ENCODE data around the gene PRKACA. TPM values are rescaled to one million over a fixed set of nuclear protein-coding genes. Genes with fewer than 3 reads are reported as not detected.

PRKACA gene
- total RNA-seq, 3 donors from 2014 or later = 45.0 to 46.1 (median 45.3) TPM

- Mint-ChIP-seq H3K36me3 (ENCODE audit: insufficient read depth) (peaks cover 17% of the 10 kb centered on the region), H3K27me3 (ENCODE audit: low read depth) (no peaks in the 10 kb centered on the region), H3K4me1 (ENCODE audit: low read depth) (no peaks in the 10 kb centered on the region), H3K4me3 (no peak overlapping the region), H3K9me3 (no peaks in the 10 kb centered on the region)
- ATAC-seq (no peak), DNase-seq (no peak)
Measured at GRCh38 chr19:14101003-14101545, 16.5 kb downstream of the PRKACA start.

- Mint-ChIP-seq H3K4me3 (no peak overlapping the region), H3K36me3 (ENCODE audit: insufficient read depth) (peaks cover 12% of the 10 kb centered on the region), H3K4me1 (ENCODE audit: low read depth) (no peaks in the 10 kb centered on the region), H3K27me3 (ENCODE audit: low read depth) (no peaks in the 10 kb centered on the region), H3K9me3 (peaks cover 7% of the 10 kb centered on the region)
- no peak for DNase-seq
- no peak for ATAC-seq
Measured at GRCh38 chr19:14097532-14098151, 19.9 kb downstream of the PRKACA start.

GRCh38 chr19:14096272-14096992 lies 21.1 kb downstream of the PRKACA start:
- H3K27me3 Mint-ChIP-seq (ENCODE audit: low read depth) = no peaks in the 10 kb centered on the region
- H3K36me3 Mint-ChIP-seq (ENCODE audit: insufficient read depth) = peaks cover 12% of the 10 kb centered on the region
- H3K9me3 Mint-ChIP-seq = peaks cover 7% of the 10 kb centered on the region
- H3K4me1 Mint-ChIP-seq (ENCODE audit: low read depth) = peaks cover 7% of the 10 kb centered on the region
- ATAC-seq (no peak), DNase-seq (no peak)
- H3K4me3 Mint-ChIP-seq = no peak overlapping the region

GRCh38 chr19:14094854-14095253 lies 22.7 kb downstream of the PRKACA start:
- H3K36me3 Mint-ChIP-seq (ENCODE audit: insufficient read depth) = peaks cover 8% of the 10 kb centered on the region
- peaks cover 9% of the 10 kb centered on the region for H3K4me1 Mint-ChIP-seq (ENCODE audit: low read depth)
- DNase-seq (no peak), ATAC-seq (no peak)
- peaks cover 7% of the 10 kb centered on the region for H3K9me3 Mint-ChIP-seq
- H3K4me3 Mint-ChIP-seq = no peak overlapping the region
- H3K27me3 Mint-ChIP-seq (ENCODE audit: low read depth) = no peaks in the 10 kb centered on the region

- peaks cover 13% of the 10 kb centered on the region for H3K4me1 Mint-ChIP-seq (ENCODE audit: low read depth)
- H3K9me3 Mint-ChIP-seq = peaks cover 7% of the 10 kb centered on the region
- ATAC-seq (no peak), DNase-seq (no peak)
- no peak overlapping the region for H3K4me3 Mint-ChIP-seq
- peaks cover 12% of the 10 kb centered on the region for H3K36me3 Mint-ChIP-seq (ENCODE audit: insufficient read depth)
- no peaks in the 10 kb centered on the region for H3K27me3 Mint-ChIP-seq (ENCODE audit: low read depth)
Measured at GRCh38 chr19:14093117-14093823, 24.3 kb downstream of the PRKACA start.

- peaks cover 13% of the 10 kb centered on the region for H3K4me1 Mint-ChIP-seq (ENCODE audit: low read depth)
- peak overlapping the region; percentile 97 for H3K4me3 Mint-ChIP-seq
- no peak for DNase-seq
- H3K27me3 Mint-ChIP-seq (ENCODE audit: low read depth) = no peaks in the 10 kb centered on the region
- peaks cover 7% of the 10 kb centered on the region for H3K9me3 Mint-ChIP-seq
- peaks cover 12% of the 10 kb centered on the region for H3K36me3 Mint-ChIP-seq (ENCODE audit: insufficient read depth)
- ATAC-seq = peak; percentile 2 to 3
Measured at GRCh38 chr19:14091813-14092462, 25.6 kb downstream of the PRKACA start.

- no peaks in the 10 kb centered on the region for H3K27me3 Mint-ChIP-seq (ENCODE audit: low read depth)
- H3K9me3 Mint-ChIP-seq = peaks cover 7% of the 10 kb centered on the region
Measured at GRCh38 chr19:14091081-14091812, 26.3 kb downstream of the PRKACA start.

GRCh38 chr19:14090509-14091080 lies 27.0 kb downstream of the PRKACA start, which contains the start of gene SAMD1:
Gene SAMD1 (minus strand): TSS chr19:14090751.
- Mint-ChIP-seq H3K36me3 (ENCODE audit: insufficient read depth) (peaks cover 8% of the 10 kb centered on the region), H3K9me3 (peaks cover 7% of the 10 kb centered on the region), H3K27me3 (ENCODE audit: low read depth) (no peaks in the 10 kb centered on the region), H3K4me1 (ENCODE audit: low read depth) (peaks cover 13% of the 10 kb centered on the region), H3K4me3 (peak within 1 kb of the TSS; percentile 97)
- ATAC-seq = peak; percentile 65 to 68
- DNase-seq = peak; percentile 85

More at GRCh38 chr19:14091081-14091812, 26.3 kb downstream of the PRKACA start:
- ATAC-seq (peak; percentile 76 to 77), DNase-seq (peak; percentile 55)
- Mint-ChIP-seq H3K4me3 (peak overlapping the region; percentile 97), H3K4me1 (ENCODE audit: low read depth) (peaks cover 13% of the 10 kb centered on the region), H3K36me3 (ENCODE audit: insufficient read depth) (peaks cover 8% of the 10 kb centered on the region)

- H3K4me3 Mint-ChIP-seq = peak overlapping the region; percentile 83
- H3K4me1 Mint-ChIP-seq (ENCODE audit: low read depth) = peaks cover 13% of the 10 kb centered on the region
- ATAC-seq = peak; percentile 19 to 23
- H3K27me3 Mint-ChIP-seq (ENCODE audit: low read depth) = no peaks in the 10 kb centered on the region
- peak; percentile 40 for DNase-seq
- peaks cover 8% of the 10 kb centered on the region for H3K36me3 Mint-ChIP-seq (ENCODE audit: insufficient read depth)
- peaks cover 7% of the 10 kb centered on the region for H3K9me3 Mint-ChIP-seq
Measured at GRCh38 chr19:14089662-14090508, 27.7 kb downstream of the PRKACA start.

- H3K4me1 Mint-ChIP-seq (ENCODE audit: low read depth) = peaks cover 13% of the 10 kb centered on the region
- no peaks in the 10 kb centered on the region for H3K27me3 Mint-ChIP-seq (ENCODE audit: low read depth)
- ATAC-seq = no peak
- peaks cover 7% of the 10 kb centered on the region for H3K9me3 Mint-ChIP-seq
- peaks cover 8% of the 10 kb centered on the region for H3K36me3 Mint-ChIP-seq (ENCODE audit: insufficient read depth)
- peak; percentile 15 for DNase-seq
- H3K4me3 Mint-ChIP-seq = peak overlapping the region; percentile 83
Measured at GRCh38 chr19:14089412-14089661, 28.2 kb downstream of the PRKACA start.

GRCh38 chr19:14088634-14089411 lies 28.7 kb downstream of the PRKACA start:
- peaks cover 8% of the 10 kb centered on the region for H3K36me3 Mint-ChIP-seq (ENCODE audit: insufficient read depth)
- DNase-seq (no peak), ATAC-seq (no peak)
- H3K4me3 Mint-ChIP-seq = peak overlapping the region; percentile 83
- peaks cover 13% of the 10 kb centered on the region for H3K4me1 Mint-ChIP-seq (ENCODE audit: low read depth)
- H3K9me3 Mint-ChIP-seq = peaks cover 7% of the 10 kb centered on the region
- H3K27me3 Mint-ChIP-seq (ENCODE audit: low read depth) = no peaks in the 10 kb centered on the region

- Mint-ChIP-seq H3K36me3 (ENCODE audit: insufficient read depth) (peaks cover 8% of the 10 kb centered on the region), H3K4me1 (ENCODE audit: low read depth) (peaks cover 12% of the 10 kb centered on the region), H3K4me3 (no peak overlapping the region), H3K27me3 (ENCODE audit: low read depth) (no peaks in the 10 kb centered on the region), H3K9me3 (no peaks in the 10 kb centered on the region)
- DNase-seq (no peak), ATAC-seq (no peak)
Measured at GRCh38 chr19:14086098-14086497, 31.5 kb downstream of the PRKACA start.
